GM19397 (cell line): ENCODE results near the gene LRP10.

Source experiments
- ATAC-seq: cut with Tn5 transposase; IDR thresholded peaks from one replicate; pipeline ENCODE4 v1.9.1; 2021; ENCODE audit warnings: mild to moderate bottlenecking, moderate library complexity; ENCODE audit not compliant: unreplicated experiment

The LRP10 gene

GRCh38 chr14:22884738-22885523, 13.4 kb downstream of the LRP10 start:
- no peak for ATAC-seq

- no peak for ATAC-seq
These were observed 14.4 kb downstream of the LRP10 start for GRCh38 chr14:22885975-22886374.

DNA sequence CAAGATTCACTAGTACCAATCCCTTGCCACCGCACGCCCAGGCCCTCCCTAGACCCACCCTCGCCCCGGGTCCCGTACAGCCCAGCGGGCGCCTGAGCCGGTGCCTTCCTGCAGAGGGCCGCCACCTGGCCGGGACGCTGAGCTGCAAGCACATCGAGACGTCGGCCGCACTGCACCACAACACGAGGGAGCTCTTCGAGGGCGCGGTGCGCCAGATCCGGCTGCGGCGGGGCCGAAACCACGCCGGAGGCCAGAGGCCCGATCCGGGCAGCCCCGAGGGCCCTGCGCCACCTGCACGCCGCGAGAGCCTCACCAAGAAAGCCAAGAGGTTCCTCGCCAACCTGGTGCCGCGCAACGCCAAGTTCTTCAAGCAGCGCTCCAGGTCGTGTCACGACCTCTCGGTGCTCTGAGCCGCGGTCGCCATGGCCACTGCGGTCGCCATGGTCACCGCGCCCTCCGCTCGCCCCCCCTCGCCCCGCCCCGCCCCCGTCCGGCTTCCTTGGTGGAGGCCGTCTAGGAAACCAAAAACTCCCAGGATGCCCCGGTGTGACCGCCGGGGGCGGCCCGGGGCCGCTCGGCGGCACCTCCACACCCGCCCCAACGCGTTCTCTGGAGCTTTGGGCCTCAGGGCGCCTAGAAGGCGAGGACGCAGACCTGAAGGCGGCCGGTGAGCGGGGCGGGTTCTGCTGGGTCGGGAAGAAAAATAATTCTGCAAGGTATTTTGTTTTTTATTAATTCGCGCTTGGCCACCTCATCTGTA, 15.1 kb downstream of the LRP10 start:
- ATAC-seq: peak; percentile 60

- peak; percentile 26 for ATAC-seq
These were observed 15.9 kb downstream of the LRP10 start for GRCh38 chr14:22887260-22887989.

DNA sequence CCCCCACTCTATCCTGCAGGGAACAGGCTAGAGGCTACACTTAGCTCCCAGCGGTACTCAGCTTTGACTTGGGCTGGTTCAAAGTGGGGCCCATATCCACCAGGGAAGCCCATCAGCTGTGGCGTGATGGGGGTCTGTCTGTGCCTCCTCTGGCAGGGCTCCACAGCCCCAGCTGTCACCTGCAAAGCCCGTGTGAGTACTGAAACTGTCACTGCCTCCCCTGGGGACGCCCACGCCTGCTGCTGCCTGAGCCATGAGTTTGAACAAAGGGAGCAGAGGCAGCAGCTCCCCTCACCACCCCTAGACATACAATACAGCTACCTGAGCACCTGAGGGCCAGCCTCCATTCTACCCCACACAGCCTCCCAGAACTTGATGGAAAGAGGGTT, 16.4 kb downstream of the LRP10 start:
- peak; percentile 37 for ATAC-seq

GRCh38 chr14:22888662-22889061, 17.1 kb downstream of the LRP10 start:
- ATAC-seq: no peak

- no peak for ATAC-seq
These were observed 18.9 kb downstream of the LRP10 start for GRCh38 chr14:22890416-22890815.

DNA sequence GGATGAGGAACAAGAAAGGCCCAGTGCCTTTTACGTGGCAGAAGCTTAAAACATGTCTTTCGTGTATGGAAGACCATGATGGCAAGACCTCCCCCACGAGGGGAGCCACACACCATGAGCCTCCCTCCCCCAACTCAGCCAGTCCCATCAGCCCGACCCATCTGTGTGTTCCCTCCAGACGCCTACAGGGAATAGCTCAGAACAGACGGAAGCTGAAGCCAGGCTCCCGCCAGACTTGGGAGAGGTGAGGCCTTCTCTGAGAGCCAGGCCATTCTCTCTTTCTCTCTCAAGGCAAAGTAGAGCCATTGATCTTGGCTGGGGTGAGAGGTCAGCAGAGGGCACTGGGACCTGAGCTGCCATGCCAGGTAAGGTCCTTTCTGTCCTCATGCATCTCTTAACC, 20.9 kb downstream of the LRP10 start:
- ATAC-seq: no peak

DNA sequence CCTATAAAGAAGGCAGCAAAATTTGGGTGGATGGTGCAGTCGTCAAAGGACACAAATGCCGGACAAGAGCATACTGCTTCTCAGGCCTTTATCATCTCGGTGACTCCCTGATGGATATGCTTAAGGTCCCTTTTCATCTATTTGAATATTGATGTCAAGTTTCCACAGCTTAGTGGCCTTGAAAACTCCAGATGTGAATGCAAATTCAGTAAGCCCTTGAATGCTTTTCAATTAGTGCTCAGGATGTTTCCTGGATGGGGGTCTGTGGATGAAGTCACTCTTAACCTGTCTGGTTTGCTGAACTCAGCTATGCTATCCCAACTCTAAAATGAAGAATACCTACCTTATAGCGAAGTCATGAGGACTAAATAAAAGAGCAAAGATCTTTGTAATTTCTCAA, 22.2 kb downstream of the LRP10 start:
- ATAC-seq: no peak

- no peak for ATAC-seq
These were observed 23.9 kb downstream of the LRP10 start for GRCh38 chr14:22895402-22895801.

- no peak for ATAC-seq
These were observed 24.8 kb downstream of the LRP10 start for GRCh38 chr14:22896356-22896755.

DNA sequence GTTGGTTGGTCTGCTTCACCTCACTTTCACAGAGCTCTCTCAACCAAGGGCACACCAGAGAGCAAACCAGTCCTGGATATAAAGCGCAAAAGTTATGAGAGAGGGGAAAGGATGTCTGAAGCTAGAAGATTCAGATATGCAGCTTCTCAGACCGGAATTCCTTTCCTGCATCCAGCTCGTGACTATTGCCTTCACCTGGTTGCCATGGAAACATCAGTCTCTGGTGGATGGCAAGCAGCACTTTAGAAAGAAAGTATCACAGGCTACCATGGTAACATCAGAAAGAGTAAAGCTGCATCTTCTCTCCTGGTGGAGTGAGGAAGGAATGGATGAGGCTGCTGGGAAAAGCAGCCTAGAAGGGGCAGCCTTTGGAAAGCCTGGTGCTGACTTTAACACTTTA, 25.2 kb downstream of the LRP10 start:
- ATAC-seq: no peak

GRCh38 chr14:22897357-22897756, 25.8 kb downstream of the LRP10 start:
- no peak for ATAC-seq

GRCh38 chr14:22898302-22899090, 27.0 kb downstream of the LRP10 start:
- ATAC-seq: no peak

DNA sequence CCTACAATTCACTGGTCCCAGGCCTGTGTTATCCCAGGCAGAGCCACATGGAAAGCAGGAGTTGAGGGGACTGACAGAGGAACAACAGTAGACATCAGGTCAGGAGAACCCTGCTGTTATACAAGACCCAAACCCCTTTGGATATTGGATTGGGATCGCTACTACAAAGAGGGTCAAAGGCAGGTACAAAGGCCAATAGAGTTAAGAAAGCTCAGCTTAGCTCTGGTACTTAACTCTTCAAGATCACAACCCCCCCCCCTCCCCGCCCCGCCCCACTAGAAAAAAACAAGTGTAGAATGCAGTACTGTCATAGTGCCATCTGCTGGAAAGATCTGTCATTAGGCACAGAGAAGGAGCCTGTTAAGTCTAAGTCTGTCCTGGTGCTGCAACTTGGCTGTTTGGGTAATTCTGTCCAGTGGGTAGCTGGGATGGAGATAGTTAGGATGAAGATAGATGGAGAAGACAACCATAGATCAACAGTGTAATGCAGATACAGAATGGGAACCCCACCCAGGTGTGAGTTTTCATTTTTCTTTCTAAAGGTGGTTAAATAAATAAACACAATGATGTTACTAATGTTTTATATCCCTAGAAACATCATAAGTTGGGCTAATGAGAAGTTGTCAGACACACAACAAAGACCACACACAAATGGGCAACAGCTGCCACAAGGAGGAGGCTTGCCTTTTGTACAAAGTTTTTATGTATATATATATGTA, 28.7 kb downstream of the LRP10 start:
- ATAC-seq: no peak

- no peak for ATAC-seq
These were observed 30.3 kb downstream of the LRP10 start for GRCh38 chr14:22901799-22902198.

DNA sequence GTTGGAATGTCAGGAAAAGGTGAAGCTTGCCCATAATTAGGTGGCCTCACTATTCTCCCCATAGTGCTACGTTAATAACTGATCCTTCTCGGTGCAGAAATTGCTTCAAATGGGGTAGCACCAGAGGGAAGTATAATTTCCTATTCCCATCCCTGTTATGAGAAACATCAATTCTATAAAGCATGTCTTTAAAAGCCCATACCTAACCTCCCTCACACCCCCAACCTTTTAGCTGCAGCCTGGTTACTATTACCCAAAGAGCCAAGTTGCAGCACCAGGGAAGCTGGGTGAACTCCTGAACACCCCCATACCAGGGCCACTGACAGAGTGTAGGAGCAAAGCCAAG, 32.2 kb downstream of the LRP10 start:
- ATAC-seq: no peak

DNA sequence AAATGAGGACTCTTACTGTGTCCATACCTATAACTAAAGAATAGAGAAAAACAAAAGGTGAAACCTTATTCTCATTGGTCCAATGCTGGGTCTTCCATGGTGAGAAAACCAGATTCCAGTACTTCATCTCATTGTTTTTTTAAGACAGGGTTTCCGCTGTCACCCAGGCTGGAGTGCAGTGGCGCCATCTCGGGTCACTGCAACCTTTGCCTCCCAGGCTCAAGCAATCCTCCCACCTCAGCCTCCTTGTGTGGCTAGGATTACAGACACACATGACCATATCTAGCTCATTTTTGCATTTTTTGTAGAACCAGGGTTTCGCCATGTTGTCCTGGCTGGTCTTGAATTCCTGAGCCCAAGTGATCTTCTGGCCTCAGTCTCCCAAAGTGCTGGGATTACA, 34.1 kb downstream of the LRP10 start:
- ATAC-seq: no peak

DNA sequence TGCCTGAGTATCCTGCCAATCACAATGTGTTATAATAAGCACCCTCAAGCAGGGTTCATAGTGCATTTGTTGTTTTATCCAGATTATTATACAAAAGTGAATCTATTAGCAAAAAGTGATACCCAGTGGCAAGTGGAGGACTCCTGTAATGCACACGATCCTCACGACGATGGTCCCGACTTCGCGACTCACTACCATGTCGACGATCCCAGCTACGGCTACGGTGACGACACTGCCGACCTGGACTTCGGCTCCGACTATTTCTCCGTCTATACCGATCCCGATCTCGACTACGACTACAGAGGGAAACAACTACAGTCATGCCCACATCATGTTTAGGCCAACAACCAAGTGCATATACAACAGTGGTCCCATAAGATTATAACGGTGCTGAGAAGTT, 34.5 kb downstream of the LRP10 start:
- no peak for ATAC-seq

- no peak for ATAC-seq
These were observed 35.9 kb downstream of the LRP10 start for GRCh38 chr14:22907429-22907828.
